Activated CD8-positive, alpha-beta T cell treated with anti-CD3 and anti-CD28 coated beads for 36 hours (primary cell): ENCODE data around the gene DNAJB12. TPM values are rescaled to one million over a fixed set of nuclear protein-coding genes. Genes with fewer than 3 reads are reported as not detected.
A peak's percentile ranks its signal among the peaks of the same experiment; 100 is the strongest.

Experiments
- ATAC-seq: fragments of 200-7000 bp; cut with Tn5 transposase; one replicate; pipeline ENCODE4 v1.10.0; 2021; ENCODE audit warnings: mild to moderate bottlenecking, moderate library complexity
- CTCF ChIA-PET: fragments of 350-600 bp; sonication (Branson Sonifier 250); formaldehyde crosslinking; loops from one replicate; lab custom pipeline; 2021; ENCODE audit warnings: antibody characterized with exemption; lab: Charles Lee
- POLR2A ChIA-PET: fragments of 350-600 bp; sonication (Branson Sonifier 250); formaldehyde crosslinking; loops from one replicate; lab custom pipeline; 2021; ENCODE audit warnings: antibody characterized with exemption; lab: Charles Lee
- DNase-seq: peaks from one replicate; pipeline ENCODE4 v3.0.0-alpha.2; 2020
- H3K27ac Mint-ChIP-seq: one replicate; pipeline ENCODE4 v1.8.0; 2021; ENCODE audit warnings: mild to moderate bottlenecking, mixed read lengths
- H3K27me3 Mint-ChIP-seq: one replicate; pipeline ENCODE4 v1.8.0; 2021; ENCODE audit warnings: mixed read lengths
- H3K36me3 Mint-ChIP-seq: one replicate; pipeline ENCODE4 v1.8.0; 2021; ENCODE audit warnings: low read depth, mixed read lengths
- H3K4me1 Mint-ChIP-seq: one replicate; pipeline ENCODE4 v1.8.0; 2021; ENCODE audit warnings: low read depth, mixed read lengths
- H3K4me3 Mint-ChIP-seq: one replicate; pipeline ENCODE4 v1.8.0; 2021; ENCODE audit warnings: mild to moderate bottlenecking, moderate library complexity, mixed read lengths
- H3K9me3 Mint-ChIP-seq: one replicate; pipeline ENCODE4 v1.8.0; 2021; ENCODE audit warnings: mixed read lengths
- CTCF ChIP-seq: fragments of 200-600 bp; IDR thresholded peaks from one replicate; pipeline ENCODE4 v1.8.0; 2022; ENCODE audit warnings: antibody characterized with exemption, mild to moderate bottlenecking
- intact Hi-C: fragments of 100-400 bp; cut with micrococcal nuclease; formaldehyde crosslinking; loops from one replicate; pipeline ENCODE4 v1.10.0; 2022
- total RNA-seq, 2 experiments: library from RNA; stranded (reverse); gene quantifications; one replicate each; pipeline ENCODE4 v1.2.3, GENCODE V29; 2021

Gene DNAJB12
- total RNA-seq, 2 experiments from 2014 or later = 17.1 to 17.5 TPM

GRCh38 chr10:72337039-72337629, 17.6 kb downstream of the DNAJB12 start:
- Mint-ChIP-seq H3K27me3 (no peaks in the 10 kb centered on the region), H3K4me1 (peaks cover 63% of the 10 kb centered on the region), H3K9me3 (no peaks in the 10 kb centered on the region), H3K4me3 (no peak overlapping the region), H3K36me3 (peaks cover 53% of the 10 kb centered on the region), H3K27ac (peak overlapping the region; percentile 84)
- no peak for ATAC-seq
- intact Hi-C loops = loop anchor here (10.0 kb wide), 1 partner anchor 252 kb away; the partner anchor contains the start of gene SPOCK2
- POLR2A ChIA-PET = interaction anchor here (1.0 to 28.1 kb wide), 6 partner anchors 10 to 253 kb away, joined by 3 to 796 read pairs (median 66); partner anchors contain the start of gene DDIT4
- CTCF ChIA-PET = interaction anchor here (0.6 to 10.9 kb wide), 52 partner anchors 9 to 449 kb away, joined by 3 to 164 read pairs (median 6); partner anchors contain the start of genes ANAPC16, ASCC1, DDIT4 and DNAJB12
- peak; percentile 71 for DNase-seq
- peak; percentile 100 for TF ChIP-seq CTCF

- ChIA-PET POLR2A (interaction anchor here (0.7 to 28.1 kb wide), 14 partner anchors 8 to 279 kb away, joined by 3 to 796 read pairs (median 4); partner anchors contain the start of genes DDIT4 and DNAJB12), CTCF (interaction anchor here (0.7 to 10.9 kb wide), 40 partner anchors 8 to 440 kb away, joined by 3 to 164 read pairs (median 7); partner anchors contain the start of genes ANAPC16, ASCC1, DDIT4 and DNAJB12)
- intact Hi-C loops = loop anchor here (10.0 kb wide), 1 partner anchor 252 kb away; the partner anchor contains the start of gene SPOCK2
- DNase-seq (no peak), ATAC-seq (no peak)
- Mint-ChIP-seq H3K36me3 (peaks cover 52% of the 10 kb centered on the region), H3K4me1 (peaks cover 68% of the 10 kb centered on the region), H3K4me3 (peak overlapping the region; percentile 57), H3K9me3 (no peaks in the 10 kb centered on the region), H3K27me3 (no peaks in the 10 kb centered on the region), H3K27ac (peak overlapping the region; percentile 84)
- TF ChIP-seq CTCF = no peak
These were observed 18.3 kb downstream of the DNAJB12 start for GRCh38 chr10:72336259-72337038.

GRCh38 chr10:72335394-72336258, 19.1 kb downstream of the DNAJB12 start:
- peak; percentile 80 for DNase-seq
- H3K27ac Mint-ChIP-seq = peak overlapping the region; percentile 84
- TF ChIP-seq CTCF = peak; percentile 5
- H3K36me3 Mint-ChIP-seq = peaks cover 44% of the 10 kb centered on the region
- CTCF ChIA-PET = interaction anchor here (0.7 to 10.9 kb wide), 14 partner anchors 9 to 439 kb away, joined by 3 to 164 read pairs (median 8); partner anchors contain the start of genes ANAPC16, ASCC1 and DDIT4
- peak overlapping the region; percentile 57 for H3K4me3 Mint-ChIP-seq
- no peaks in the 10 kb centered on the region for H3K27me3 Mint-ChIP-seq
- peaks cover 71% of the 10 kb centered on the region for H3K4me1 Mint-ChIP-seq
- H3K9me3 Mint-ChIP-seq = no peaks in the 10 kb centered on the region
- intact Hi-C loops = loop anchor here (2.0 to 10.0 kb wide), 2 partner anchors 63 to 251 kb away; partner anchors contain the start of genes DDIT4 and SPOCK2
- POLR2A ChIA-PET = interaction anchor here (0.7 to 28.1 kb wide), 16 partner anchors 9 to 278 kb away, joined by 3 to 796 read pairs (median 6); partner anchors contain the start of genes ANAPC16, ASCC1, DDIT4 and DNAJB12
- ATAC-seq = peak; percentile 25

GRCh38 chr10:72334825-72335393, 19.8 kb downstream of the DNAJB12 start:
- H3K4me1 Mint-ChIP-seq = peaks cover 74% of the 10 kb centered on the region
- POLR2A ChIA-PET = interaction anchor here (1.0 to 28.1 kb wide), 12 partner anchors 9 to 247 kb away, joined by 3 to 796 read pairs (median 8); partner anchors contain the start of genes ANAPC16, ASCC1, DDIT4 and DNAJB12
- peak overlapping the region; percentile 84 for H3K27ac Mint-ChIP-seq
- CTCF ChIA-PET = interaction anchor here (1.0 to 10.9 kb wide), 14 partner anchors 9 to 286 kb away, joined by 3 to 164 read pairs (median 8); partner anchors contain the start of genes ANAPC16, ASCC1 and DDIT4
- H3K36me3 Mint-ChIP-seq = peaks cover 40% of the 10 kb centered on the region
- peak overlapping the region; percentile 57 for H3K4me3 Mint-ChIP-seq
- peak; percentile 96 for DNase-seq
- ATAC-seq = peak; percentile 48
- H3K9me3 Mint-ChIP-seq = no peaks in the 10 kb centered on the region
- peak; percentile 33 for TF ChIP-seq CTCF
- no peaks in the 10 kb centered on the region for H3K27me3 Mint-ChIP-seq
- intact Hi-C loops = loop anchor here (2.0 to 10.0 kb wide), 4 partner anchors 43 to 250 kb away; partner anchors contain the start of genes ANAPC16, ASCC1, DDIT4 and SPOCK2
